Urinary bladder (tissue), 4 donors: ENCODE results near the gene ACBD6. TPM values are rescaled to one million over a fixed set of nuclear protein-coding genes. Genes with fewer than 3 reads are reported as not detected.

Source experiments
- DNase-seq: peaks from one replicate; pipeline ENCODE4 v3.0.0-alpha.2; 2015; ENCODE audit errors: extremely low spot score
- H3K27ac ChIP-seq: one replicate; pipeline ENCODE4 v1.5.1; 2013; ENCODE audit warnings: low read depth, mild to moderate bottlenecking, moderate library complexity
- H3K36me3 ChIP-seq: one replicate; pipeline ENCODE4 v1.6.1; 2013; ENCODE audit warnings: mild to moderate bottlenecking, moderate library complexity; ENCODE audit not compliant: insufficient read depth
- H3K4me1 ChIP-seq: one replicate; pipeline ENCODE4 v1.6.1; 2013; ENCODE audit warnings: mild to moderate bottlenecking, moderate library complexity; ENCODE audit not compliant: insufficient read depth
- H3K4me3 ChIP-seq: one replicate; pipeline ENCODE4 v1.5.1; 2013; ENCODE audit warnings: low read depth, low read length
- WGBS: extraction: QIAGEN DNeasy Blood & Tissue Kit; methylation state at CpG from one replicate; pipeline ENCODE4 v1.1.7; 2013; 5-methylcytosine and 5-hydroxymethylcytosine counted together
- polyA plus RNA-seq: library from polyadenylated mRNA; stranded (reverse); fragments of 200-250 nt; gene quantifications from one replicate; pipeline ENCODE4 v1.2.3, GENCODE V29; 2013
- total RNA-seq: library from RNA; depleted of rRNA; stranded (reverse); fragments of >200 nt; gene quantifications from one replicate; pipeline ENCODE4 v1.2.3, GENCODE V29; 2014
- donor health status: healthy with polysubstance abuse.
- donor health status: healthy.

ACBD6 gene
- total and polyA plus RNA-seq, 2 donors, result 36.7 to 51.0 TPM

- no peaks in the 10 kb centered on the region for H3K36me3 ChIP-seq
- no peak for DNase-seq
- no peaks in the 10 kb centered on the region for H3K4me1 ChIP-seq
- WGBS, result 80% methylated on average over 1 of the region's 1 CpG
- H3K27ac ChIP-seq, result no peak overlapping the region
- no peak overlapping the region for H3K4me3 ChIP-seq
Observed at GRCh38 chr1:180291004-180291403, 211.4 kb downstream of the ACBD6 start.

- 77% methylated on average over 6 of the region's 6 CpGs for WGBS
- Histone ChIP-seq H3K4me3 (no peak overlapping the region), H3K4me1 (no peaks in the 10 kb centered on the region), H3K27ac (no peak overlapping the region), H3K36me3 (no peaks in the 10 kb centered on the region)
- DNase-seq, result no peak
Observed at GRCh38 chr1:180290265-180291001, 211.9 kb downstream of the ACBD6 start.

GRCh38 chr1:180288940-180289339, 213.4 kb downstream of the ACBD6 start:
- Histone ChIP-seq H3K4me1 (no peaks in the 10 kb centered on the region), H3K36me3 (no peaks in the 10 kb centered on the region), H3K27ac (no peak overlapping the region), H3K4me3 (no peak overlapping the region)
- DNase-seq, result no peak
- WGBS, result 85% methylated on average over 1 of the region's 1 CpG

GRCh38 chr1:180287988-180288705, 214.2 kb downstream of the ACBD6 start:
- H3K36me3 ChIP-seq, result no peaks in the 10 kb centered on the region
- no peaks in the 10 kb centered on the region for H3K4me1 ChIP-seq
- DNase-seq, result no peak
- H3K4me3 ChIP-seq, result no peak overlapping the region
- 51% methylated on average over 3 of the region's 3 CpGs for WGBS
- H3K27ac ChIP-seq, result no peak overlapping the region

GRCh38 chr1:180286417-180286816, 216.0 kb downstream of the ACBD6 start:
- no peak overlapping the region for H3K27ac ChIP-seq
- DNase-seq, result no peak
- no peak overlapping the region for H3K4me3 ChIP-seq
- no peaks in the 10 kb centered on the region for H3K4me1 ChIP-seq
- no peaks in the 10 kb centered on the region for H3K36me3 ChIP-seq

- H3K4me1 ChIP-seq, result no peaks in the 10 kb centered on the region
- H3K36me3 ChIP-seq, result no peaks in the 10 kb centered on the region
- 84% methylated on average over 4 of the region's 4 CpGs for WGBS
- DNase-seq, result no peak
- no peak overlapping the region for H3K27ac ChIP-seq
- H3K4me3 ChIP-seq, result no peak overlapping the region
Observed at GRCh38 chr1:180283098-180283497, 219.3 kb downstream of the ACBD6 start.

GRCh38 chr1:180282401-180283044, 219.9 kb downstream of the ACBD6 start:
- Histone ChIP-seq H3K4me1 (no peaks in the 10 kb centered on the region), H3K27ac (no peak overlapping the region), H3K4me3 (no peak overlapping the region), H3K36me3 (no peaks in the 10 kb centered on the region)
- WGBS, result 69% methylated on average over 5 of the region's 5 CpGs
- no peak for DNase-seq

- H3K36me3 ChIP-seq, result no peaks in the 10 kb centered on the region
- WGBS, result 66% methylated on average over 1 of the region's 1 CpG
- H3K27ac ChIP-seq, result no peak overlapping the region
- H3K4me3 ChIP-seq, result no peak overlapping the region
- no peak for DNase-seq
- H3K4me1 ChIP-seq, result no peaks in the 10 kb centered on the region
Observed at GRCh38 chr1:180281490-180281889, 220.9 kb downstream of the ACBD6 start.

GRCh38 chr1:180280617-180281016, 221.8 kb downstream of the ACBD6 start:
- H3K4me3 ChIP-seq, result no peak overlapping the region
- H3K36me3 ChIP-seq, result no peaks in the 10 kb centered on the region
- 95% methylated on average over 2 of the region's 2 CpGs for WGBS
- no peak overlapping the region for H3K27ac ChIP-seq
- no peak for DNase-seq
- H3K4me1 ChIP-seq, result no peaks in the 10 kb centered on the region

GRCh38 chr1:180279651-180280050, 222.7 kb downstream of the ACBD6 start:
- Histone ChIP-seq H3K36me3 (peaks cover 3% of the 10 kb centered on the region), H3K27ac (no peak overlapping the region), H3K4me3 (no peak overlapping the region), H3K4me1 (no peaks in the 10 kb centered on the region)
- WGBS, result 98% methylated on average over 1 of the region's 1 CpG
- DNase-seq, result no peak

GRCh38 chr1:180278596-180279395, 223.6 kb downstream of the ACBD6 start:
- no peak for DNase-seq
- Histone ChIP-seq H3K36me3 (peaks cover 3% of the 10 kb centered on the region), H3K4me3 (no peak overlapping the region), H3K4me1 (no peaks in the 10 kb centered on the region), H3K27ac (no peak overlapping the region)
- WGBS, result 76% methylated on average over 9 of the region's 9 CpGs

- WGBS, result 76% methylated on average over 2 of the region's 2 CpGs
- Histone ChIP-seq H3K36me3 (peaks cover 3% of the 10 kb centered on the region), H3K4me3 (no peak overlapping the region), H3K27ac (no peak overlapping the region), H3K4me1 (no peaks in the 10 kb centered on the region)
- DNase-seq, result peak; percentile 25
Observed at GRCh38 chr1:180278194-180278515, 224.2 kb downstream of the ACBD6 start.

- Histone ChIP-seq H3K4me1 (no peaks in the 10 kb centered on the region), H3K36me3 (peaks cover 3% of the 10 kb centered on the region), H3K4me3 (no peak overlapping the region), H3K27ac (no peak overlapping the region)
- DNase-seq, result no peak
- WGBS, result 87% methylated on average over 5 of the region's 5 CpGs
Observed at GRCh38 chr1:180277476-180278193, 224.7 kb downstream of the ACBD6 start.
